ENCODE data around the gene ERCC2.

GRCh38 chr19:45409557-45409920 is 39.2 kb upstream of the ERCC2 start:
- no peak for TF ChIP-seq EGR1 (IDR thresholded peaks at IDR 0.05)
- TF ChIP-seq REST (IDR thresholded peaks at IDR 0.05; ENCODE audit: low read depth) = no peak
- TF ChIP-seq TAF1 (IDR thresholded peaks at IDR 0.05; ENCODE audit: low read depth) = no peak
